Measurements from ENCODE around the gene HOXA7.

DNA sequence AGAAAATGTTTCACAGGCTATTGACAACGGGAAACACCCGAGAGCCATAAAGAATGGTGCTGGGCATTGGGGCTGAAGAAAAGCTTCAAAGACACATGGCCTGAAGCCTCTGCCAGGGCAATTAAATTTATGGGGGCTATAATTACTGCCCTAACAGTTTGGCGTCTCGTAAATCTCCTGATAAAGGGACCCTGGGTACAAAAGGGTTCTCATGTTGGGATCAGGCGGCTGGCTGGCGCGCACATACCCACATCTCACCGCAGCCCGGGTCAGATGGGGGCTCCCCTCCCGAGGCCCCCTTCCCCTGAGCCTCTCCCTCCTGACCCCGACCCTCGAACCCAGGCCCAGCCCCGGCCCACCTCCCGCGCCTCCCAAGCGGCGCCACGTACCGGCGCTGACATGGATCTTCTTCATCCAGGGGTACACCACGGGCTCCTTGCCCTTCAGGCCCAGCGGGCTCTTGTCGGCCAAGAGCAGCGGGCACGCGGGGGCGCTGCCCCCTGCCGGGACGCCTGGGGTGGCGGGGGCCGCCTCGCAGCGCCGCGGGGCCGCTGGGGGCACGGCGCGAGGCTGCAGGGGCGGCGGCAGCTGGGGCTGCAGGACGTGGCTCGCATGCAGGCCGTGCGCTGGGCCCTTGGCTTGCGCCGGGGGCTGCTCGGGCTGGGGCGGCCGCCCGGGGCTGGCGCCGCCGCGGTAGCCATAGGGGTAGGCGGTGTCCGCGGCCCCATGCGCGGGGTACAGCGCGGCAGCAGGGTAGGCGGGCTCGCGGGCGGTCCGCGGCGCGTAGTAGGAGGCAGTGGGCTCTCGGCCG is 26.5 kb downstream of the HOXA7 start:
- TF ChIP-seq, protein P1, sequence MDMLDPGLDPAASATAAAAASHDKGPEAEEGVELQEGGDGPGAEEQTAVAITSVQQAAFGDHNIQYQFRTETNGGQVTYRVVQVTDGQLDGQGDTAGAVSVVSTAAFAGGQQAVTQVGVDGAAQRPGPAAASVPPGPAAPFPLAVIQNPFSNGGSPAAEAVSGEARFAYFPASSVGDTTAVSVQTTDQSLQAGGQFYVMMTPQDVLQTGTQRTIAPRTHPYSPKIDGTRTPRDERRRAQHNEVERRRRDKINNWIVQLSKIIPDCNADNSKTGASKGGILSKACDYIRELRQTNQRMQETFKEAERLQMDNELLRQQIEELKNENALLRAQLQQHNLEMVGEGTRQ (IDR thresholded peaks at IDR 0.05; ENCODE audit: low read length): no peak
- TF ChIP-seq EZH2 (IDR thresholded peaks at IDR 0.05; ENCODE audit: low read depth, low read length, severe bottlenecking): peak; percentile 97
- TF ChIP-seq, protein P2, sequence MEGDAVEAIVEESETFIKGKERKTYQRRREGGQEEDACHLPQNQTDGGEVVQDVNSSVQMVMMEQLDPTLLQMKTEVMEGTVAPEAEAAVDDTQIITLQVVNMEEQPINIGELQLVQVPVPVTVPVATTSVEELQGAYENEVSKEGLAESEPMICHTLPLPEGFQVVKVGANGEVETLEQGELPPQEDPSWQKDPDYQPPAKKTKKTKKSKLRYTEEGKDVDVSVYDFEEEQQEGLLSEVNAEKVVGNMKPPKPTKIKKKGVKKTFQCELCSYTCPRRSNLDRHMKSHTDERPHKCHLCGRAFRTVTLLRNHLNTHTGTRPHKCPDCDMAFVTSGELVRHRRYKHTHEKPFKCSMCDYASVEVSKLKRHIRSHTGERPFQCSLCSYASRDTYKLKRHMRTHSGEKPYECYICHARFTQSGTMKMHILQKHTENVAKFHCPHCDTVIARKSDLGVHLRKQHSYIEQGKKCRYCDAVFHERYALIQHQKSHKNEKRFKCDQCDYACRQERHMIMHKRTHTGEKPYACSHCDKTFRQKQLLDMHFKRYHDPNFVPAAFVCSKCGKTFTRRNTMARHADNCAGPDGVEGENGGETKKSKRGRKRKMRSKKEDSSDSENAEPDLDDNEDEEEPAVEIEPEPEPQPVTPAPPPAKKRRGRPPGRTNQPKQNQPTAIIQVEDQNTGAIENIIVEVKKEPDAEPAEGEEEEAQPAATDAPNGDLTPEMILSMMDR (IDR thresholded peaks at IDR 0.05; ENCODE audit: control extremely low read depth in 1 of 3, insufficient read depth in 1 of 3, low read depth in 1 of 3, low read length in 3 of 3): no peak
- TF ChIP-seq HDAC2 (IDR thresholded peaks at IDR 0.05; ENCODE audit: borderline replicate concordance in 1 of 2, low read depth in 2 of 2, low read length in 2 of 2): no peak
- TF ChIP-seq POLR2A (IDR thresholded peaks at IDR 0.05; ENCODE audit: control extremely low read depth in 1 of 2, low read depth in 2 of 2, low read length in 2 of 2): no peak
- TF ChIP-seq GABPA (IDR thresholded peaks at IDR 0.05; ENCODE audit: borderline replicate concordance, insufficient read depth, low read length): no peak
- no peak for TF ChIP-seq CHD2 (IDR thresholded peaks at IDR 0.05; ENCODE audit: low read length)
- no peak for TF ChIP-seq RFX5 (IDR thresholded peaks at IDR 0.05; ENCODE audit: borderline replicate concordance, low read depth, low read length)
- TF ChIP-seq SIN3A (conservative IDR thresholded peaks at IDR 0.05 in 1 of 2, IDR thresholded peaks at IDR 0.05 in 1 of 2; ENCODE audit: low read depth in 1 of 2, low read length in 2 of 2): no peak
- no peak for TF ChIP-seq CHD1 (IDR thresholded peaks at IDR 0.05; ENCODE audit: low read depth, low read length)
- no peak for TF ChIP-seq ASH2L (IDR thresholded peaks at IDR 0.05; ENCODE audit: low read length)
- no peak for TF ChIP-seq TAF7 (optimal IDR thresholded peaks at IDR 0.05; ENCODE audit: borderline replicate concordance, low read depth, low read length)
- TF ChIP-seq CREB1 (IDR thresholded peaks at IDR 0.05): no peak

All from H1 (cell line).